GM12878 (cell line): ENCODE results near the gene BCO1. TPM values are rescaled to one million over a fixed set of nuclear protein-coding genes. Genes with fewer than 3 reads are reported as not detected.

Experiments used
- ATAC-seq: fragments of 200-7000 bp; cut with Tn5 transposase; 3 replicates; pipeline ENCODE4 v1.9.1; 2020; ENCODE audit warnings: mild to moderate bottlenecking, moderate library complexity
- BruUV-seq: library from RNA; stranded (reverse); fragments of 400-500 nt; replicated peaks from 2 replicates; lab custom pipeline; 2021; lab: Mats Ljungman, UMichigan
- CTCF ChIA-PET: fragments of 300-600 bp; sonication (Branson Sonifier 250); formaldehyde crosslinking; extraction: SDS; loops from one replicate; lab custom pipeline; 2021; ENCODE audit warnings: inconsistent platforms; lab: Yijun Ruan, JAX
- POLR2A ChIA-PET: fragments of 350-600 bp; formaldehyde crosslinking; extraction: SDS; loops from one replicate; lab custom pipeline; 2021; ENCODE audit warnings: inconsistent platforms; lab: Charles Lee
- RAD21 ChIA-PET: fragments of 300-600 bp; sonication (Branson Sonifier 250); formaldehyde crosslinking; loops from one replicate; lab custom pipeline; 2023; ENCODE audit warnings: antibody characterized with exemption; ENCODE audit not compliant: unreplicated experiment; lab: Charles Lee
- SMC1A ChIA-PET: fragments of 300-600 bp; sonication (Branson Sonifier 250); formaldehyde crosslinking; loops from one replicate; lab custom pipeline; 2023; ENCODE audit not compliant: unreplicated experiment, uncharacterized antibody; lab: Charles Lee
- DNase-seq: peaks from one replicate; pipeline ENCODE4 v3.0.0-alpha.2; 2011; ENCODE audit warnings: low read depth, low spot score
- FAIRE-seq: peaks from 3 replicates; lab custom pipeline; 2011; peaks lifted over from hg19 to GRCh38; lab: Jason Lieb, UNC
- H2AFZ ChIP-seq: 2 replicates; pipeline ENCODE4 v1.6.0; 2011; ENCODE audit warnings: low read depth, low read length, control low read depth; ENCODE audit not compliant: control insufficient read depth
- H3K27ac ChIP-seq: 2 replicates; pipeline ENCODE4 v1.5.1; 2011; ENCODE audit warnings: control low read depth; ENCODE audit not compliant: control insufficient read depth, insufficient read depth
- H3K27me3 ChIP-seq, 2 experiments: replicated peaks in 1 of 2; 2 replicates each; pipeline versions ENCODE4 v1.6.0 to v1.6.1; 2011; ENCODE audit warnings: low read length in 1 of 2; ENCODE audit not compliant: control insufficient read depth in 2 of 2, insufficient read depth in 2 of 2
- H3K36me3 ChIP-seq, 2 experiments: 2 replicates each; pipeline ENCODE4 v1.5.1; 2011; ENCODE audit warnings: low read length in 1 of 2; ENCODE audit not compliant: control insufficient read depth in 2 of 2, insufficient read depth in 2 of 2
- H3K4me1 ChIP-seq: 2 replicates; pipeline ENCODE4 v1.6.1; 2011; ENCODE audit warnings: mild to moderate bottlenecking, low read length, moderate library complexity, mixed read lengths; ENCODE audit not compliant: control insufficient read depth, insufficient read depth
- H3K4me2 ChIP-seq: 2 replicates; pipeline ENCODE4 v1.6.0; 2011; ENCODE audit warnings: control low read depth; ENCODE audit not compliant: control insufficient read depth, insufficient read depth
- H3K4me3 ChIP-seq: fragments of 200-600 bp; sonication (generic); 2 replicates; pipeline ENCODE4 v1.5.1; 2016
- H3K79me2 ChIP-seq: 2 replicates; pipeline ENCODE4 v1.6.0; 2011; ENCODE audit warnings: low read length; ENCODE audit not compliant: control insufficient read depth, insufficient read depth
- H3K9ac ChIP-seq: 2 replicates; pipeline ENCODE4 v1.8.0; 2011; ENCODE audit warnings: low read length, control low read depth, mixed read lengths; ENCODE audit not compliant: control insufficient read depth, insufficient read depth
- H3K9me3 ChIP-seq: replicated peaks from 3 replicates; pipeline ENCODE4 v1.5.1; 2011; ENCODE audit warnings: mild to moderate bottlenecking, low read length; ENCODE audit not compliant: control insufficient read depth, insufficient read depth
- H4K20me1 ChIP-seq: 2 replicates; pipeline ENCODE4 v1.6.0; 2011; ENCODE audit not compliant: control insufficient read depth, insufficient read depth
- CREB1 ChIP-seq: IDR thresholded peaks from 2 replicates; pipeline ENCODE4 v1.6.1; 2012; ENCODE audit warnings: low read depth, mild to moderate bottlenecking, inconsistent platforms
- HCFC1 ChIP-seq: fragments of 150-350 bp; IDR thresholded peaks from 2 replicates; pipeline ENCODE4 v1.6.1; 2014; ENCODE audit warnings: low read length
- KLF5 ChIP-seq: fragments of 450-650 bp; IDR thresholded peaks from 2 replicates; pipeline ENCODE4 v1.6.1; 2014; ENCODE audit warnings: mild to moderate bottlenecking; ENCODE audit not compliant: partially characterized antibody
- MEF2B ChIP-seq: fragments of 450-650 bp; IDR thresholded peaks from 2 replicates; pipeline ENCODE4 v1.6.1; 2018; ENCODE audit warnings: mild to moderate bottlenecking, moderate library complexity; ENCODE audit not compliant: partially characterized antibody, poor library complexity, severe bottlenecking
- NRF1 ChIP-seq: conservative IDR thresholded peaks from 2 replicates; pipeline ENCODE4 v1.6.1; 2011; ENCODE audit warnings: mild to moderate bottlenecking, low read depth, low read length, improper control_type of control experiment
- PAX8 ChIP-seq: fragments of 450-650 bp; IDR thresholded peaks from 2 replicates; pipeline ENCODE4 v1.6.1; 2017; ENCODE audit warnings: mild to moderate bottlenecking, moderate library complexity
- ZBED1 ChIP-seq: IDR thresholded peaks from 2 replicates; pipeline ENCODE4 v1.6.1; 2016; ENCODE audit warnings: borderline replicate concordance
- WGBS: methylation state at CpG from one replicate; pipeline ENCODE4 v1.1.6; 2016; ENCODE audit warnings: low lambda C conversion rate; ENCODE audit not compliant: insufficient replicate concordance, insufficient coverage; ENCODE audit errors: missing lambda C conversion rate; 5-methylcytosine and 5-hydroxymethylcytosine counted together
- in situ Hi-C: fragments of 300-500 bp; cut with MboI; formaldehyde crosslinking; loops from 9 replicates; pipeline ENCODE4 v1.14.3; 2018; ENCODE audit warnings: mixed read lengths
- intact Hi-C: fragments of 100-400 bp; cut with micrococcal nuclease; formaldehyde crosslinking; loops from one replicate; pipeline ENCODE4 v1.14.2; 2022; ENCODE audit not compliant: unreplicated experiment
- polyA plus RNA-seq, 11 experiments: library from polyadenylated mRNA; depleted of rRNA in 4 of 11; unstranded in 6 of 11; stranded (reverse) in 5 of 11; fragments of >200 nt; fragmentation: Nextera tagmentation in 4 of 11; fragmentation: Illumina TruSeq in 1 of 11; extraction: Ambion mirVana in 4 of 11; extraction: Trizol in 1 of 11; gene quantifications; 1 replicate in 1 of 11; 2 replicates in 10 of 11; pipeline versions ENCODE4 v1.2.1 to v1.2.3, GENCODE V29; 2011 to 2016; ENCODE audit warnings: inconsistent platforms in 2 of 11, missing spikeins in 2 of 11, low read depth in 1 of 11
- total RNA-seq, 4 experiments: library from RNA; depleted of rRNA in 3 of 4; stranded (reverse); fragments of >200 nt in 3 of 4; fragmentation: Illumina TruSeq in 1 of 4; extraction: Trizol in 1 of 4; gene quantifications; 2 replicates each; pipeline versions ENCODE4 v1.2.1 to v1.2.3, GENCODE V29; 2013 to 2021
- TF ChIP-seq, protein P1 (sequence below): fragments of 450-650 bp; IDR thresholded peaks from 2 replicates; pipeline ENCODE4 v1.6.1; 2016; ENCODE audit warnings: mild to moderate bottlenecking
- TF ChIP-seq, protein P2 (sequence below), 3 experiments: IDR thresholded peaks in 2 of 3; conservative IDR thresholded peaks in 1 of 3; 2 replicates each; pipeline ENCODE4 v1.5.1; 2011; ENCODE audit warnings: low read depth in 3 of 3, low read length in 3 of 3, mild to moderate bottlenecking in 3 of 3, control low read depth in 2 of 3, moderate library complexity in 2 of 3, inconsistent platforms in 1 of 3, mixed read lengths in 1 of 3; ENCODE audit not compliant: control insufficient read depth in 2 of 3, insufficient read depth in 1 of 3; ENCODE audit errors: extremely low read depth in 1 of 3
- TF ChIP-seq, protein P3 (sequence below): fragments of 450-650 bp; IDR thresholded peaks from 2 replicates; pipeline ENCODE4 v1.6.1; 2017; ENCODE audit warnings: mild to moderate bottlenecking

BCO1 gene
- total and polyA plus RNA-seq, 10 of the 15 experiments (the other 5 are each of a cell fraction or from before 2014, with no cell fraction given), result 0.09 to 0.21 (median 0.14) TPM; not detected in 7

DNA sequence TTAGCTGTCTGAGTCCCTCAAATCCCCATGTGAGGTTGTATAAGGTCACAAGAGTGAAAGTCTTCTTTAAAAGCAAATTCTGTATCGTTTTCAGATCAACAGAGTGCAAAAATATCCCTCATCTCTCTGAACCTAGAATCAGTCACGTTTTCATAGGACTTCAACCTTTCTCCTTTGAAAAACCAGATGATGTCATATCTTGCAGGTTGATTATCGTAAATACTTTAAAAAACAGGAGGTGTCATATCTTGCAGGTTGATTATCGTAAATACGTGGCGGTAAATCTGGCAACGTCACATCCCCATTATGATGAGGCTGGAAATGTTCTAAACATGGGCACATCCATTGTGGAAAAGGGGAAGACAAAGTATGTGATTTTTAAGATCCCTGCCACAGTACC lies 25.9 kb downstream of the BCO1 start:
- H2AFZ ChIP-seq, result no peak overlapping the region
- intact Hi-C loops, result loop anchor here (10.0 kb wide), 1 partner anchor 470 kb away; no protein-coding TSS in a partner anchor
- SMC1A ChIA-PET, result no interaction called here
- TF ChIP-seq ZBED1 (no peak), PAX8 (no peak), HCFC1 (no peak), MEF2B (no peak), CREB1 (no peak), KLF5 (no peak), NRF1 (no peak)
- TF ChIP-seq, protein P1, sequence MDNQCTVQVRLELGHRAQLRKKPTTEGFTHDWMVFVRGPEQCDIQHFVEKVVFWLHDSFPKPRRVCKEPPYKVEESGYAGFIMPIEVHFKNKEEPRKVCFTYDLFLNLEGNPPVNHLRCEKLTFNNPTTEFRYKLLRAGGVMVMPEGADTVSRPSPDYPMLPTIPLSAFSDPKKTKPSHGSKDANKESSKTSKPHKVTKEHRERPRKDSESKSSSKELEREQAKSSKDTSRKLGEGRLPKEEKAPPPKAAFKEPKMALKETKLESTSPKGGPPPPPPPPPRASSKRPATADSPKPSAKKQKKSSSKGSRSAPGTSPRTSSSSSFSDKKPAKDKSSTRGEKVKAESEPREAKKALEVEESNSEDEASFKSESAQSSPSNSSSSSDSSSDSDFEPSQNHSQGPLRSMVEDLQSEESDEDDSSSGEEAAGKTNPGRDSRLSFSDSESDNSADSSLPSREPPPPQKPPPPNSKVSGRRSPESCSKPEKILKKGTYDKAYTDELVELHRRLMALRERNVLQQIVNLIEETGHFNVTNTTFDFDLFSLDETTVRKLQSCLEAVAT, result no peak
- TF ChIP-seq, protein P2, sequence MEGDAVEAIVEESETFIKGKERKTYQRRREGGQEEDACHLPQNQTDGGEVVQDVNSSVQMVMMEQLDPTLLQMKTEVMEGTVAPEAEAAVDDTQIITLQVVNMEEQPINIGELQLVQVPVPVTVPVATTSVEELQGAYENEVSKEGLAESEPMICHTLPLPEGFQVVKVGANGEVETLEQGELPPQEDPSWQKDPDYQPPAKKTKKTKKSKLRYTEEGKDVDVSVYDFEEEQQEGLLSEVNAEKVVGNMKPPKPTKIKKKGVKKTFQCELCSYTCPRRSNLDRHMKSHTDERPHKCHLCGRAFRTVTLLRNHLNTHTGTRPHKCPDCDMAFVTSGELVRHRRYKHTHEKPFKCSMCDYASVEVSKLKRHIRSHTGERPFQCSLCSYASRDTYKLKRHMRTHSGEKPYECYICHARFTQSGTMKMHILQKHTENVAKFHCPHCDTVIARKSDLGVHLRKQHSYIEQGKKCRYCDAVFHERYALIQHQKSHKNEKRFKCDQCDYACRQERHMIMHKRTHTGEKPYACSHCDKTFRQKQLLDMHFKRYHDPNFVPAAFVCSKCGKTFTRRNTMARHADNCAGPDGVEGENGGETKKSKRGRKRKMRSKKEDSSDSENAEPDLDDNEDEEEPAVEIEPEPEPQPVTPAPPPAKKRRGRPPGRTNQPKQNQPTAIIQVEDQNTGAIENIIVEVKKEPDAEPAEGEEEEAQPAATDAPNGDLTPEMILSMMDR (IDR thresholded peaks at IDR 0.05 in 2 of 3, conservative IDR thresholded peaks at IDR 0.05 in 1 of 3; ENCODE audit: control insufficient read depth in 2 of 3, extremely low read depth in 1 of 3, insufficient read depth in 1 of 3, low read depth in 3 of 3, low read length in 3 of 3), result no peak
- TF ChIP-seq, protein P3, sequence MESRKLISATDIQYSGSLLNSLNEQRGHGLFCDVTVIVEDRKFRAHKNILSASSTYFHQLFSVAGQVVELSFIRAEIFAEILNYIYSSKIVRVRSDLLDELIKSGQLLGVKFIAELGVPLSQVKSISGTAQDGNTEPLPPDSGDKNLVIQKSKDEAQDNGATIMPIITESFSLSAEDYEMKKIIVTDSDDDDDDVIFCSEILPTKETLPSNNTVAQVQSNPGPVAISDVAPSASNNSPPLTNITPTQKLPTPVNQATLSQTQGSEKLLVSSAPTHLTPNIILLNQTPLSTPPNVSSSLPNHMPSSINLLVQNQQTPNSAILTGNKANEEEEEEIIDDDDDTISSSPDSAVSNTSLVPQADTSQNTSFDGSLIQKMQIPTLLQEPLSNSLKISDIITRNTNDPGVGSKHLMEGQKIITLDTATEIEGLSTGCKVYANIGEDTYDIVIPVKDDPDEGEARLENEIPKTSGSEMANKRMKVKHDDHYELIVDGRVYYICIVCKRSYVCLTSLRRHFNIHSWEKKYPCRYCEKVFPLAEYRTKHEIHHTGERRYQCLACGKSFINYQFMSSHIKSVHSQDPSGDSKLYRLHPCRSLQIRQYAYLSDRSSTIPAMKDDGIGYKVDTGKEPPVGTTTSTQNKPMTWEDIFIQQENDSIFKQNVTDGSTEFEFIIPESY, result no peak
- no peaks in the 10 kb centered on the region for H3K4me1 ChIP-seq
- RAD21 ChIA-PET, result no interaction called here
- no peak overlapping the region for H3K27ac ChIP-seq
- BruUV-seq, result no TSS peak
- FAIRE-seq (no peak), ATAC-seq (no peak), DNase-seq (no peak)
- POLR2A ChIA-PET, result no interaction called here
- H3K4me3 ChIP-seq, result no peak overlapping the region
- no peaks in the 10 kb centered on the region for H3K9me3 ChIP-seq
- CTCF ChIA-PET, result interaction anchor here (1.0 kb wide), 1 partner anchor 473 kb away, joined by 4 read pairs; no protein-coding TSS in a partner anchor
- no peaks in the 10 kb centered on the region for H3K79me2 ChIP-seq
- in situ Hi-C loops, result no loop called here
- H3K4me2 ChIP-seq, result no peak overlapping the region
- H3K36me3 ChIP-seq, result no peaks in the 10 kb centered on the region
- H3K9ac ChIP-seq, result no peak overlapping the region
- H3K27me3 ChIP-seq, result no peaks in the 10 kb centered on the region
- 45% methylated on average over 7 of the region's 7 CpGs for WGBS
- H4K20me1 ChIP-seq, result no peaks in the 10 kb centered on the region
